WI38 (cell line): ENCODE data around the gene ITGB7.
"Not testable (repeated sequence)": the region's sequence is repeated elsewhere in the genome, so short reads cannot be mapped to it uniquely, and the experiment has no call there.

Experiments used
- H3K4me3 ChIP-seq: 2 replicates; pipeline ENCODE4 v1.5.1; 2011; ENCODE audit warnings: low read depth, mild to moderate bottlenecking, control low read depth, low read length
- CTCF ChIP-seq: IDR thresholded peaks from 2 replicates; pipeline ENCODE4 v1.5.1; 2012; ENCODE audit warnings: low read depth, mild to moderate bottlenecking, control low read depth, low read length

ITGB7 gene

DNA sequence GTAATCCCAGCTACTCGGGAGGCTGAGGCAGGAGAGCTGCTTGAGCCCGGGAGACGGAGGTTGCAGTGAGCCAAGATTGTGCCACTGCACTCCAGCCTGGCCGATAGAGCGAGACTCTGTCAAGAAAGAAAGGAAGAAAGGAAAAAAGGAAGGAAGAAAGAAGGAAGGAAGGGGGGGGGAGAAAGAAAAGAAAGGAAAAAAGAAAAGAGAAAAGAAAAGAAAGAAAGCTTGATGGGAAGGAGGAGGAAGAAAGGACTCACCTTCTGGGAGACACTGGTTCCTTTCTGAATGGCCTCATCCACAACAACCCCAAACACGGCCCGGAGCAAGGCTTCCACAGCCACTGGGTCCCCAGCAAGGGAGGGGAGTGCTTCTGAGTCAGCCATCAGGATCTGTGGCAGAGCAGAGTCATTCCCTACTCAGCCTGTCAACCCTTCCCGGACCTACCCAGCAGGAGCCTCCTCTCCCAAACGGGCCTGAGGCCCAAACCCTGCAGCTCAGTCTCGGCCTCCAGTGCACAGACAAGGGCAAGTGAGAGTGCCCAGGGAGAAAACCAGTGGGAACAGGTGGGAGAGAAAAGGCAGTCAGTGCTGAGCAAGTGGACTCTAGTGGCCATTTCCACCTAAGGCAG, 33.9 kb downstream of the ITGB7 start:
- H3K4me3 ChIP-seq = no peak overlapping the region
- TF ChIP-seq CTCF = no peak

GRCh38 chr12:53172352-53172751, 34.7 kb downstream of the ITGB7 start:
- no peak overlapping the region for H3K4me3 ChIP-seq
- TF ChIP-seq CTCF = no peak

DNA sequence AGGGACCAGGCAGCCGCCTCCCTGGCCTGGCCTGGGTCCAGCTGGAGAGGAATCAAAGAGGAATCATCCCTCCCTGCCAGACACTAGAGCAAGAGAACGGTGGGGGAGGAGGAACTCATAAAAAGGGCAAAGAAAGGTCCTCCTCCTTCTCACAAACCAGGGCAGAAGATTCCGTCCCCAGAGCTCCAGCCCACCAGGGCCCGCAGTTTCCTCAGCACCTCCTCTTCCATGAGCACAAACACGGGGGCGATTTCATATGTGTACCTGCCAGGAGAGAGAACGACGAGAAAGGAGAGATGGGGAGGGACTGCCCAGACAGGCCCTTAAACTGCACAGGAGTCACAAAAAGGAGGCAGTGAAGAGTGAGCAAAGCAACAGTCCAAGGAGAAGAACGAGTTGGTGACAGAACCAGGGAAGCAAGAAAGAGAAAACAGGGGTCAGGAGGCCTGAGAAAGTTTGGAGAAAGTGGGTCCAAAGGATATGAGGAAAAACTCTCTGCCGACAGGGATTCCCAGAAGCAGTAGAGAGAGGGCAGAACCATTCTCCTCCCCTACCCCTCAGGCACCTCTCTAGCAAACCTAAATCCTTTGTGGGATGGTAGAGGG, 35.2 kb downstream of the ITGB7 start:
- no peak for TF ChIP-seq CTCF
- H3K4me3 ChIP-seq = no peak overlapping the region

- TF ChIP-seq CTCF = no peak
- H3K4me3 ChIP-seq = no peak overlapping the region
Measured at GRCh38 chr12:53170876-53171724, 36.0 kb downstream of the ITGB7 start.

GRCh38 chr12:53170215-53170614, 36.8 kb downstream of the ITGB7 start:
- no peak for TF ChIP-seq CTCF
- no peak overlapping the region for H3K4me3 ChIP-seq

DNA sequence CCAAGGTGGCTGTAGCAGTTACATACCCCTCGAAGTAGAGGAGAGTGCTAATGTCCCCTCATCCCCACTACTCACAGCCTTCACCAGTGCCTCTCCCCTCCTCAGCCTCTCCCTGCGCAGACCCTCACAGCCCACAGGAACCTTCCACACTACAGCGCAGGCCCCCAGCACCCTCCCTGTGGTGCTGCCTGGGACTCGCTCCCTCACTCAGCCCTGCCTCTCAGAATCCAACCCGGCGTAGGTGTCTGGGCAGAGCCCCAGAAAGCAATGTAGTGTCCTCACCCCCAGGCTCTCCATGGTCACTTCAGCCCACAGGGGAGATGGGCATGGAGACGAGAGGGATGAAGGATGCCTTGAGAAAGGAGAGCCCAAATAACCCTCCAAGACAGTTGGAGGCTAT, 37.4 kb downstream of the ITGB7 start:
- no peak overlapping the region for H3K4me3 ChIP-seq
- no peak for TF ChIP-seq CTCF

GRCh38 chr12:53166837-53167236, 40.2 kb downstream of the ITGB7 start:
- TF ChIP-seq CTCF = no peak

DNA sequence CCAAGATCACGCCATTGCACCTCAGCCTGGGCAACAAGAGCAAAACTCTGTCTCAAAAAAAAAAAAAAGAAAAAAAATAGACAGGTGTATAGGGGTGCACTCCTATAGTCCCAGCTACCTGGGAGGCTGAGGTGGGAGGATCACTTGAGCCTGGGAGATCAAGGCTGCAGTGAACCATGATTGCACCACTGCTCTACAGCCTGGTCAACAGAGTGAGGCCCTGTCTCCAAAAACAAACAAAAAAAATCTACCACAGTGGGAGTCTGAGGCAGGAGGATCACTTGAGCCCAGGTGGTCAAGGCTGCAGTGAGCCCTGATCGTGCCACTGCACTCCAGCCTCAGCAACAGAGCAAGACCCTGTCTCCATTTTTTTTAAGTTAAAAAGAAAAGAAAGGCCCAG, 44.0 kb downstream of the ITGB7 start:
- not testable (repeated sequence) for H3K4me3 ChIP-seq

More at GRCh38 chr12:53166837-53167236, 40.2 kb downstream of the ITGB7 start:
- H3K4me3 ChIP-seq = no peak overlapping the region
